HepG2 (cell line): ENCODE data around the gene NFATC2.

Experiments used
- ELF4 ChIP-seq: sonication (generic); formaldehyde crosslinking; IDR thresholded peaks from 2 replicates; pipeline ENCODE4 v1.5.0; 2020; ENCODE audit warnings: missing genetic modification reagents, mild to moderate bottlenecking, moderate library complexity, borderline replicate concordance
- GFI1 ChIP-seq: sonication (generic); formaldehyde crosslinking; IDR thresholded peaks from 2 replicates; pipeline ENCODE4 v1.5.0; 2020; ENCODE audit warnings: missing genetic modification reagents, mild to moderate bottlenecking, borderline replicate concordance
- HNF4A ChIP-seq: sonication (generic); formaldehyde crosslinking; IDR thresholded peaks from 2 replicates; pipeline ENCODE4 v1.4.0; 2020; ENCODE audit warnings: missing genetic modification reagents
- MXI1 ChIP-seq: IDR thresholded peaks from 3 replicates; pipeline ENCODE4 v1.6.1; 2012; ENCODE audit warnings: low read depth, low read length, inconsistent platforms, borderline replicate concordance
- PAX8 ChIP-seq: sonication (generic); formaldehyde crosslinking; IDR thresholded peaks from 2 replicates; pipeline ENCODE4 v1.8.0; 2022; ENCODE audit warnings: mild to moderate bottlenecking, missing genetic modification reagents, borderline replicate concordance
- POLR2A ChIP-seq, 2 experiments: IDR thresholded peaks; 2 replicates each; pipeline ENCODE4 v1.6.1; 2011; ENCODE audit warnings: low read depth in 2 of 2, low read length in 2 of 2, mild to moderate bottlenecking in 1 of 2, moderate library complexity in 1 of 2; ENCODE audit not compliant: insufficient read depth in 1 of 2
- ZSCAN29 ChIP-seq: sonication (generic); formaldehyde crosslinking; conservative IDR thresholded peaks from 2 replicates; pipeline ENCODE4 v1.4.0; 2020; ENCODE audit warnings: mild to moderate bottlenecking, missing genetic modification reagents

DNA sequence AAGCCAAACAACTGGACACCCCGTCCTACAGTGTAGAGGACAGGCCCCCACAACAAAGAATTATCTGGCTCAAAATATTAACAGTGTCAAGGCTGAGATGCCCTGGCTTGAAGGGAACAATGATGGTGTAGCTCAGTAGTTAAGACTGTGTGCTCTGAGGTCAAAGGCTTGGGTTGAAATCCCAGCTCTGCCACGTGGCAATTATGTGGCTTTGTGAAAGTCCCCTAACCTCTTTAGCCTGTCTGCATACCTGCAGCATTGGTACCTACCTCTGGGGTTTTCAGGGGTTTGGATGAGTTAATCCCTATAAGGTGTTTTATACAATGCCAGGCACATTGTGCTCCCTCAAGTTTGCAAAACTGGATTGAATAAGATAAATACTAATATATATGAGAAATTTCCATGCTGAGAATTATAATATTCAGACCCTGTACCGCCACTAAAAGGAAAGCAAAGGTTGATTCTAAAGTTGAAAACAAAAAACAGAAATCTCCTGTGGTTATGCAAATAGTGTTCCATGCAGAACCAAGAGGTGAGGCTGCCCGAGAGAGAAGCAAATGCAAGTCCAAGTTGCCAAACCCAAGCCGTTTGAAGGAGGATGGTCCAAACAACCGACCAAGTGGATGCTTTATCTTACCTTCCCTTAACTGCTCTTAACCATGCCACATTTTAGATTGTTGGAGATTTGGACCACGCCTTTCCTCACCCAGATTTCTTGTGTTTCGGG lies 199.8 kb downstream of the NFATC2 start:
- TF ChIP-seq PAX8 (CRISPR knock-in tag), result no peak
- TF ChIP-seq HNF4A (CRISPR knock-in tag), result no peak
- TF ChIP-seq ZSCAN29 (CRISPR knock-in tag), result no peak
- TF ChIP-seq POLR2A (IDR thresholded peaks at IDR 0.05; ENCODE audit: insufficient read depth in 1 of 2, low read depth in 2 of 2, low read length in 2 of 2), result no peak
- TF ChIP-seq GFI1, result no peak
- TF ChIP-seq ELF4, result no peak
- no peak for TF ChIP-seq MXI1
